ENCODE results near the gene NBAS.

GRCh38 chr2:15241929-15242328 lies 319.2 kb downstream of the NBAS start:
- TF ChIP-seq EZH2phosphoT487 (IDR thresholded peaks at IDR 0.05; ENCODE audit: borderline replicate concordance, low read depth, low read length) (no peak), CTCF (conservative IDR thresholded peaks at IDR 0.05; ENCODE audit: low read length) (no peak)

Measured in OCI-LY7 (cell line).